CD4-positive, alpha-beta T cell (primary cell): Measurements from ENCODE around the gene TPGS1. TPM values are rescaled to one million over a fixed set of nuclear protein-coding genes. Genes with fewer than 3 reads are reported as not detected.

Experiments used
- ATAC-seq: fragments of 200-7000 bp; cut with Tn5 transposase; one replicate; pipeline ENCODE4 v1.10.0; 2022; ENCODE audit warnings: mild to moderate bottlenecking; ENCODE audit not compliant: poor library complexity
- CTCF ChIA-PET: fragments of 350-600 bp; sonication (Branson Sonifier 250); formaldehyde crosslinking; loops from one replicate; lab custom pipeline; 2021; ENCODE audit warnings: antibody characterized with exemption, inconsistent platforms; lab: Charles Lee
- POLR2A ChIA-PET: fragments of 350-600 bp; sonication (Branson Sonifier 250); formaldehyde crosslinking; loops from one replicate; lab custom pipeline; 2021; ENCODE audit warnings: antibody characterized with exemption, inconsistent platforms; lab: Charles Lee
- DNase-seq, 14 experiments: peaks; one replicate each; pipeline ENCODE4 v3.0.0-alpha.2; 2013 to 2020; ENCODE audit warnings: mixed read lengths in 2 of 14
- H3K27ac ChIP-seq, 2 donors: one replicate each; pipeline versions ENCODE4 v1.5.1 to v1.7.0; 2013; ENCODE audit warnings: low read length in 2 of 2, low read depth in 1 of 2, mild to moderate bottlenecking in 1 of 2
- H3K27me3 ChIP-seq, 2 experiments: 1 replicate in 1 of 2; 2 replicates in 1 of 2; pipeline versions ENCODE4 v1.6.1 to v1.7.0; 2013; ENCODE audit warnings: low read length in 2 of 2, control low read depth in 1 of 2, mild to moderate bottlenecking in 1 of 2, moderate library complexity in 1 of 2; ENCODE audit not compliant: insufficient read depth in 2 of 2, control insufficient read depth in 1 of 2
- H3K36me3 ChIP-seq: one replicate; pipeline ENCODE4 v1.6.1; 2013; ENCODE audit warnings: low read length, control low read depth; ENCODE audit not compliant: insufficient read depth
- H3K4me1 ChIP-seq: one replicate; pipeline ENCODE4 v1.6.1; 2013; ENCODE audit warnings: low read length, control low read depth; ENCODE audit not compliant: insufficient read depth
- H3K4me3 ChIP-seq: one replicate; pipeline ENCODE4 v1.5.1; 2013; ENCODE audit warnings: mild to moderate bottlenecking, low read length, moderate library complexity
- H3K9me3 ChIP-seq, 2 experiments: 1 replicate in 1 of 2; 2 replicates in 1 of 2; pipeline versions ENCODE4 v1.6.1 to v1.7.0; 2013; ENCODE audit warnings: low read length in 2 of 2, mild to moderate bottlenecking in 2 of 2, control low read depth in 1 of 2, moderate library complexity in 1 of 2; ENCODE audit not compliant: control insufficient read depth in 1 of 2, insufficient read depth in 1 of 2
- H3K27ac Mint-ChIP-seq: one replicate; pipeline ENCODE4 v1.8.0; 2020; ENCODE audit warnings: mixed read lengths
- H3K27me3 Mint-ChIP-seq: one replicate; pipeline ENCODE4 v1.8.0; 2021; ENCODE audit warnings: mixed read lengths
- H3K36me3 Mint-ChIP-seq: one replicate; pipeline ENCODE4 v1.8.0; 2021; ENCODE audit warnings: low read depth, mixed read lengths
- H3K4me1 Mint-ChIP-seq: one replicate; pipeline ENCODE4 v1.8.0; 2021; ENCODE audit warnings: low read depth, mixed read lengths
- H3K4me3 Mint-ChIP-seq: one replicate; pipeline ENCODE4 v1.8.0; 2020; ENCODE audit warnings: mild to moderate bottlenecking, mixed read lengths
- H3K9me3 Mint-ChIP-seq: one replicate; pipeline ENCODE4 v1.8.0; 2020; ENCODE audit warnings: mixed read lengths
- CTCF ChIP-seq: fragments of 200-600 bp; IDR thresholded peaks from one replicate; pipeline ENCODE4 v1.8.0; 2022; ENCODE audit warnings: antibody characterized with exemption, mild to moderate bottlenecking
- intact Hi-C, 2 experiments: fragments of 100-400 bp; cut with DNase I in 1 of 2; cut with micrococcal nuclease in 1 of 2; formaldehyde crosslinking; loops; one replicate each; pipeline versions ENCODE4 v1.15.1 to v1.9.0; 2023 to 2025; cut with DNase I, micrococcal nuclease
- total RNA-seq, 174 experiments: library from RNA in 2 of 174; stranded (reverse) in 2 of 174; gene quantifications; one replicate each; pipeline ENCODE4 v1.2.3 and lab custom pipeline; 2021 to 2026

TPGS1 gene
- total RNA-seq, 2 experiments from 2014 or later, result 17.2 to 18.2 TPM

GRCh38 chr19:474126-475078, 32.9 kb upstream of the TPGS1 start:
- no peaks in the 10 kb centered on the region for H3K36me3 Mint-ChIP-seq
- intact Hi-C loops, result no loop called here
- no peak for ATAC-seq

DNA sequence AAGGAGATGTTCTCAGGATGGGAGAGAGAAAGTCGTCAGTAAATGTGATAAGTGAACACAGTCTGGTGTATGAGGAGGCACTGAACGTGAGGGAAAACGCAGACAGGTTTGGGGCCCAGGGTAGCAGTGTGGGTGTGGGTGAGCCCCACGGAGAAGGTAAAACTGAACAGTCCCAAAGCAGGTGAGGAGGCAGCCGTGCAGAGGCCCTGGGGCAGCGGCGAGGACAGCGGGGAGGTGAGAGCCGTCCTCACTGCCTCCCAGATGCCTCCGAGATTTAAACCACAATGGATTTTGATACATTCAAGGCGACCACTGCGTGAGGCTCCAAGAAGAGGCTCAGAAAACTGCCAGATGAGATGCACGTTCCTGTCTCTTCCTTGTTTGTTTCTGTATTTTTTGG, 31.9 kb upstream of the TPGS1 start:
- Mint-ChIP-seq H3K36me3 (peaks cover 8% of the 10 kb centered on the region), H3K27me3 (peaks cover 14% of the 10 kb centered on the region), H3K9me3 (no peaks in the 10 kb centered on the region), H3K4me3 (no peak overlapping the region), H3K27ac (no peak overlapping the region), H3K4me1 (peaks cover 8% of the 10 kb centered on the region)
- no peak for TF ChIP-seq CTCF
- ChIA-PET POLR2A (no interaction called here), CTCF (no interaction called here)
- Histone ChIP-seq H3K27me3 (peaks cover 0 to 3% of the 10 kb centered on the region in 2 experiments), H3K36me3 (no peaks in the 10 kb centered on the region), H3K27ac (no peak overlapping the region), H3K4me1 (peaks cover 5% of the 10 kb centered on the region), H3K9me3 (peaks cover 0 to 9% of the 10 kb centered on the region in 2 experiments), H3K4me3 (no peak overlapping the region)
- DNase-seq (no peak), ATAC-seq (no peak)
- intact Hi-C loops, result no loop called here

More at GRCh38 chr19:474126-475078, 32.9 kb upstream of the TPGS1 start:
- ChIA-PET POLR2A (no interaction called here), CTCF (no interaction called here)
- no peak for TF ChIP-seq CTCF
- no peak overlapping the region for H3K4me3 Mint-ChIP-seq
- H3K27me3 Mint-ChIP-seq, result peaks cover 6% of the 10 kb centered on the region
- no peak overlapping the region for H3K4me3 ChIP-seq
- DNase-seq, result no peak
- H3K9me3 ChIP-seq, result peaks cover 0 to 3% of the 10 kb centered on the region in 2 experiments
- no peaks in the 10 kb centered on the region for H3K36me3 ChIP-seq
- H3K4me1 ChIP-seq, result no peaks in the 10 kb centered on the region
- H3K4me1 Mint-ChIP-seq, result no peaks in the 10 kb centered on the region
- H3K27me3 ChIP-seq, result peaks cover 0 to 3% of the 10 kb centered on the region in 2 experiments
- H3K27ac ChIP-seq, result no peak overlapping the region
- no peaks in the 10 kb centered on the region for H3K9me3 Mint-ChIP-seq
- no peak overlapping the region for H3K27ac Mint-ChIP-seq

DNA sequence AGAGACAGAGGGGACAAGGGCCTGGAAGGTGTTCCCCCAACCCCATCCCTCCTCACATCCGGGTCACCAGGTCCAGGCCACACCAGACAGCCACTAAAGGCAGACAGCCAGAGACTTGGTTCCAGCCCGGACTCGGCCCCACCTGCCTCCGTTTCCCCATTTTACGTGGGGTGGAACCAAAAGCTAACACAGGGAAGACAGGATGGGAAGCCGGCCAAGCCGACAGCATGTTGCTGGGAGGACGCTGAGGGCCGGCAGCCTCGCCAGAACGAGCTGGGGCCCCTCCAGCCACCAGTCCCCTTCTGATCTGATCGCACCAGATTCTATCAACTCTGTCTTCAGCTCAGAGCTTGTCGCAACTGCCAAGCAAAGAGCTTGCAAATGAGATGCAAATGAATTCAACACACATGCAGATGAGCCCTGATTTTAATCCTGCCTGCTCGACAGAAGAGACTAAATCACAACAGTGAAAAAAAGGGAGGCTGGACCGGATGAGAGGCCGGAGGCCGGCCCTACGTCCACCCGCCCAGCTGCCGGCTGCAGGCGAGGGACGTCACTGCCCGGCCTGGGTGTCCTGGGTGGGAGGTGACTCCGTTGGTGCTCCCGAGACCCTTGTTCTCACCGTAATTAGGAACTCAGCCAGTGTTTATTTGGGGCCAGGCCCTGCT, 28.9 kb upstream of the TPGS1 start:
- H3K27ac ChIP-seq, result no peak overlapping the region
- ATAC-seq (no peak), DNase-seq (no peak)
- H3K27me3 ChIP-seq, result peaks cover 0 to 3% of the 10 kb centered on the region in 2 experiments
- no peak for TF ChIP-seq CTCF
- H3K4me1 ChIP-seq, result peaks cover 5% of the 10 kb centered on the region
- ChIA-PET CTCF (no interaction called here), POLR2A (no interaction called here)
- Mint-ChIP-seq H3K4me3 (no peak overlapping the region), H3K9me3 (no peaks in the 10 kb centered on the region), H3K36me3 (peaks cover 10% of the 10 kb centered on the region), H3K27ac (peak overlapping the region; percentile 88), H3K27me3 (peaks cover 15% of the 10 kb centered on the region), H3K4me1 (peaks cover 9% of the 10 kb centered on the region)
- intact Hi-C loops, result no loop called here
- H3K9me3 ChIP-seq, result peaks cover 5 to 13% of the 10 kb centered on the region in 2 experiments
- no peak overlapping the region for H3K4me3 ChIP-seq
- H3K36me3 ChIP-seq, result no peaks in the 10 kb centered on the region
